BE2C (cell line): ENCODE measurements around the gene MTERF4. TPM values are rescaled to one million over a fixed set of nuclear protein-coding genes. Genes with fewer than 3 reads are reported as not detected.

Experiments used
- DNase-seq: peaks from one replicate; pipeline ENCODE4 v3.0.0-alpha.2; 2020
- H3K27me3 ChIP-seq: fragments of 250-450 bp; sonication (Bioruptor Pico); 2 replicates; pipeline ENCODE4 v1.5.1; 2020; ENCODE audit warnings: mild to moderate bottlenecking
- H3K36me3 ChIP-seq: fragments of 250-450 bp; sonication (Bioruptor Pico); 2 replicates; pipeline ENCODE4 v1.5.1; 2020; ENCODE audit warnings: mild to moderate bottlenecking
- H3K4me1 ChIP-seq: fragments of 250-450 bp; sonication (Bioruptor Pico); 2 replicates; pipeline ENCODE4 v1.5.1; 2020
- H3K4me3 ChIP-seq: 2 replicates; pipeline ENCODE4 v1.5.1; 2011; ENCODE audit warnings: low read depth, low read length
- H3K9me3 ChIP-seq: fragments of 250-450 bp; sonication (Bioruptor Pico); 2 replicates; pipeline ENCODE4 v1.5.1; 2020
- polyA plus RNA-seq: library from polyadenylated mRNA; unstranded; fragments of >200 nt; gene quantifications from one replicate; pipeline ENCODE4 v1.2.1, GENCODE V29; 2012; ENCODE audit warnings: low read depth, missing spikeins; ENCODE audit not compliant: insufficient read length, insufficient read depth
- TF ChIP-seq, protein P1 (sequence below): IDR thresholded peaks from 2 replicates; pipeline ENCODE4 v1.5.1; 2012; ENCODE audit warnings: mild to moderate bottlenecking, low read depth, low read length

The MTERF4 gene, protein sequence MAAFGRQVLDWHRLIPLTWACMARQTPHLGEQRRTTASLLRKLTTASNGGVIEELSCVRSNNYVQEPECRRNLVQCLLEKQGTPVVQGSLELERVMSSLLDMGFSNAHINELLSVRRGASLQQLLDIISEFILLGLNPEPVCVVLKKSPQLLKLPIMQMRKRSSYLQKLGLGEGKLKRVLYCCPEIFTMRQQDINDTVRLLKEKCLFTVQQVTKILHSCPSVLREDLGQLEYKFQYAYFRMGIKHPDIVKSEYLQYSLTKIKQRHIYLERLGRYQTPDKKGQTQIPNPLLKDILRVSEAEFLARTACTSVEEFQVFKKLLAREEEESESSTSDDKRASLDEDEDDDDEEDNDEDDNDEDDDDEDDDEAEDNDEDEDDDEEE
- polyA plus RNA-seq, result 117 TPM

DNA sequence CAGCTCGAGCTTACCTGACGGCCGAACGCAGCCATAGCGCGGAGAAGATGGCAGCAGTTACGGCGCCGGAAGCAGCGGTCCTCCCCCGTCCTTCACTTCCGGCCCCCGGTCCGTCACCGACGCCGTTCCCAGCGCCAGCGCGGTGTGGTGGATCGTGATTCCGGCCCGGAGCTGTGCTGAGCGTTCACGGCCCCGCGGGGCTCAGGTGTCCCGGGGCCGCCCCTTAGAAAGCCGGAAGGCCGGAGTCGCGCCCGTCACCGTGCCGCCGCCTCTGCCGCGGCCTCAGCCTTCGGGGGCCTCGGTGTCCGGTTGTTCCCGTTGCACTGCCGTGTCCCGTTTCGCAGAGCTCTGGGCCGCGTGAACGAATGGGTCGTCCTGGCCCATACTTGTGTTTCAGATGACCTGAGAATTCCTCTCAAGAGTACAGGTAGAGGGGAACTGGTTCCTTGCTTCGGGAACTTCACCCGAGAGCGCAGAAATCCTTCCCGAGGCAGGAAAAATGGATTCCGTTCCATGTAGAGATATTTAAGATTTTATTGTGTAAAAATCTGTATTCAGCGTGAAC is at the start of gene MTERF4:
Gene MTERF4, minus strand, starts transcription at position 49 of the 565 bp plus-strand sequence. Its CDS starts 14 bp downstream, at position 35.
- H3K36me3 ChIP-seq, result peaks cover 16% of the 10 kb centered on the region
- TF ChIP-seq, protein P1, sequence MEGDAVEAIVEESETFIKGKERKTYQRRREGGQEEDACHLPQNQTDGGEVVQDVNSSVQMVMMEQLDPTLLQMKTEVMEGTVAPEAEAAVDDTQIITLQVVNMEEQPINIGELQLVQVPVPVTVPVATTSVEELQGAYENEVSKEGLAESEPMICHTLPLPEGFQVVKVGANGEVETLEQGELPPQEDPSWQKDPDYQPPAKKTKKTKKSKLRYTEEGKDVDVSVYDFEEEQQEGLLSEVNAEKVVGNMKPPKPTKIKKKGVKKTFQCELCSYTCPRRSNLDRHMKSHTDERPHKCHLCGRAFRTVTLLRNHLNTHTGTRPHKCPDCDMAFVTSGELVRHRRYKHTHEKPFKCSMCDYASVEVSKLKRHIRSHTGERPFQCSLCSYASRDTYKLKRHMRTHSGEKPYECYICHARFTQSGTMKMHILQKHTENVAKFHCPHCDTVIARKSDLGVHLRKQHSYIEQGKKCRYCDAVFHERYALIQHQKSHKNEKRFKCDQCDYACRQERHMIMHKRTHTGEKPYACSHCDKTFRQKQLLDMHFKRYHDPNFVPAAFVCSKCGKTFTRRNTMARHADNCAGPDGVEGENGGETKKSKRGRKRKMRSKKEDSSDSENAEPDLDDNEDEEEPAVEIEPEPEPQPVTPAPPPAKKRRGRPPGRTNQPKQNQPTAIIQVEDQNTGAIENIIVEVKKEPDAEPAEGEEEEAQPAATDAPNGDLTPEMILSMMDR, result no peak
- no peaks in the 10 kb centered on the region for H3K4me1 ChIP-seq
- peak; percentile 91 for DNase-seq
- H3K9me3 ChIP-seq, result no peaks in the 10 kb centered on the region
- no peaks in the 10 kb centered on the region for H3K27me3 ChIP-seq
- peak within 1 kb of the TSS; percentile 84 for H3K4me3 ChIP-seq

DNA sequence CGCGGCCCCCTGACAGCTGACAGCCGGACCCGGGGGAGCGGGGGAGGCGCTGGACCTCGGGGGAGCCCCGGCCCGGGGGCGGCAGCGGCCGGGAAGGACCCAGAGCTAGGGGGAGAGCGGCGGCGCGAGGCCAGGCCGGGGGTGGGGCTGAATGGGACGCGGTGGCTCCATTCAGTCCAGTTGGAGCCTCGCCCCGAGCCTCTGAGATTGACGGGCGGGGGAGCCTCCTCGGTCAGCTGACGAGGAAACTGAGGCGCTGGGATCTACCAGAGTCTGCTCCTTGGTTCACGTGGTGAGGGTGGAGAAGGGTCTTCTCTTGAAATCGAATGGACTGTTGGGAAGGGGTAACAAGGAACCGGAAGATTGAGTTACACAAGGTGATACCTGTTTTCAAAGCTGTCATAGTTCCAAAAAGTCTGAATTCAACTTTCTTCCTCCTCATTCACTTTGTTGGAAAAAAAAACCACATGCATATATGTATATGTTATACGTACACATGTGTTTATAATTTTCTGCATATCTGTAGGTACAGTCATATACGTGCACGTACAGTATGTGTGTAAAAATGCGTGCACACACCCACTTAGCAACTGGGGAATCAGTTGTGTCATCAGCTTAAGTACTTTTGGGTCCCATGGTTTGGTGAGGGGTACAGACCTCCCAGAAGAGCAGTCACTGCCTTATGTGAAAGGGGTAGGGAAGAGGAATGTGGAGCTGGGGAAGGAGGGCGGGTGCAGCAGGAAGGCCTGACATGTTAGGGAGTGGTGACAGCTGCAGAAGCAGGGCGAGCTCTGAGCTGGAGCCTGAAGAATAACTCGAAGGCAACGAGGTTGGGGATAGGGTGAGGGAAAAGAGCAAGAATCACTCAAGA is 48.8 kb upstream of the MTERF4 start:
- Histone ChIP-seq H3K9me3 (no peaks in the 10 kb centered on the region), H3K4me3 (peak overlapping the region; percentile 82), H3K36me3 (no peaks in the 10 kb centered on the region; the same call in 1 of the 2 replicates), H3K4me1 (no peaks in the 10 kb centered on the region), H3K27me3 (no peaks in the 10 kb centered on the region)
- DNase-seq, result no peak
- TF ChIP-seq, protein P1, result no peak

DNA sequence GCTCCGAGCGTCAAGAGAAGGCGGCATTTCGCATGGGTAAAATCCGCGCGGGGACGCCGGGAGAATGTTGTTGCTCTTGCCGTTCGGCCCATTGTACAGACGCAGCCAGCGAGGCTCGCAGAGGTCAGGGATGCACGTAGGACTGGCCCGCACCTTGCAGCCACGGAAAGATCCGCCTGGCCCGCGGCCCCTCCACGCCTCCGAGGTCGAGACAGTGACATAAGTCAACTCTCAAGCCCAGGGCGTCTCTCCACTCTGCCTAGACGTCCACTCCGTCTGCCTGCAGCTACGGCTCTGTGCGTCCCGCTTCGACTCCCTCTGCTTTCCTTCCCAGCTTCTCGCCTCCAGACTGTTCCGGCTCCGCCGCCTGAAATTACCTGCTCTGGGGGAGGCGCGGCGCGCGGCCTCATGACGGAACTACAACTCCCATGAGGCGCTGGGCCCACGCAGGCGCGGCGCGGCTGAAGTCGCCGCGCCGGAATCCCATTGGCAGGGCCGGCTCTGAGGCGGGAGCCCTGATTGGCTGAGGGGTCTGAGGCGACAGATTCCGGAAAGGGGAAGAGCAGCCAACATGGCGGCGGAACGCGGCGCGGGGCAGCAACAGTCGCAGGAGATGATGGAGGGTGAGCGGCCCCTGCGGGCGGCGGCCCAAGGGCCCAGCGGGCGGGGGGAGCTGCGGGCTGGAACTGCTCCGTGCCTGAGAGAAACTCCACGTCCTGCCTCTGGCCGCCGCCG is 48.0 kb upstream of the MTERF4 start, which contains the start of gene PPP1R7:
Gene PPP1R7, plus strand, starts transcription at position 543 of the 735 bp plus-strand sequence. Its CDS starts 29 bp downstream, at position 572.
- TF ChIP-seq, protein P1, result no peak; the same call in 1 of the 2 replicates
- H3K27me3 ChIP-seq, result no peaks in the 10 kb centered on the region
- H3K9me3 ChIP-seq, result no peaks in the 10 kb centered on the region
- H3K36me3 ChIP-seq, result no peaks in the 10 kb centered on the region; the same call in 1 of the 2 replicates
- H3K4me1 ChIP-seq, result no peaks in the 10 kb centered on the region
- DNase-seq, result peak; percentile 97
- peak within 1 kb of the TSS; percentile 82 for H3K4me3 ChIP-seq

DNA sequence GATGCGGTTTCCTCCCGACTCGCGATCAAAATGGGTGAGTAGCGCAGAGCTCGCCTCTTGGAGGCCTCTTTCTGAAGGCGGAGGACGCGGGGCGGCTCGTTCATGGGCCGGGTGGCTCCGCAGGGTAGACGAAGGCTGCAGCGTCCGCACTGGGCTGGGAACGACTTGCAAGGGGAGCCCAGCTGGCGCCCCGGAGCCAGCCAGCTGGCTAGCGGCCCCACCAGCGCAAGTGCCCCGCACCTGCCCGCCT is 47.5 kb upstream of the MTERF4 start:
- DNase-seq, result no peak
- Histone ChIP-seq H3K4me3 (peak overlapping the region; percentile 82), H3K9me3 (no peaks in the 10 kb centered on the region), H3K36me3 (no peaks in the 10 kb centered on the region), H3K27me3 (no peaks in the 10 kb centered on the region), H3K4me1 (no peaks in the 10 kb centered on the region)
- TF ChIP-seq, protein P1, result no peak

DNA sequence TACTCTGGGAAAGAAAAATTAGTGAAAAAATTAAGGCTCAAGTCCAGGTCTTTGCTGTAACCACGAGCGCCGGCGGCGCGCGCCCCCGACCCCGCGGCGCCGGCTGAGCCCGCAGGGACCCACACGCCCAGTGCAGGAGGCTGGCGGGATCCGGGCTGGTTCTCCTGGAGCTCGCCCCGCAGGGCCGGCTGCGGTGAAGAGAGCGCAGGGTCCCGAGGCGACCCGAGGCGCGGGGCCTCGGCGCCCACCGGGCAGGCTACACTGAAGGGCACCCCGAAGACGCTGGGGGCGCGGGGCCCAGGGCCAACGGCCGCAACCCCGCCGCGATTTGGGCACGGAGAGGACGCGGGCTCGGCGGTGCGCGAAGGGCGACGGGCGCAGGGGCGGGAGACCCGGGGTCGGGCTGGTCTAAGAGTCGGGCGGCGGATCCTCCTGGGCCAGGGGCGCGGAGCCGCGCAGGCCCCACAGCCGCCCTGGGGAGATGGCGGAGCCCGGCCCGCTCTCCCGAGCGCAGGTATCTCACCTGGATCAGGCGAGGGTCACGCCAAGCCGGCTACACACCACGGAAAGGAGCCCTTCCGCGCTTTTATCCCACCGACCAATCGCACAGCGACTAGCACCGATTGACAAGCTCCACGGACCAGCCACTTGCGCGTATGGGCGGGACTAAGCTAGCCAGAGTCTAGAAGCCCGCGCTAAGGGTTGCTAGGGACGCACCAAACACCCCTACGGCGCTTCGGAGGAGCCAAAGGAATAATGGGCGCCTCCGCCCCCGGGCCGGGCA is 47.0 kb upstream of the MTERF4 start, which contains the start of gene PASK:
Gene PASK, minus strand, starts transcription at position 582 of the 784 bp plus-strand sequence. CDS start 6,440 bp downstream, outside the sequence.
- H3K9me3 ChIP-seq, result no peaks in the 10 kb centered on the region
- TF ChIP-seq, protein P1, result no peak
- H3K36me3 ChIP-seq, result no peaks in the 10 kb centered on the region
- no peaks in the 10 kb centered on the region for H3K27me3 ChIP-seq
- H3K4me3 ChIP-seq, result peak within 1 kb of the TSS; percentile 82
- DNase-seq, result peak; percentile 96
- no peaks in the 10 kb centered on the region for H3K4me1 ChIP-seq
